ENCODE measurements around the gene RAB11B. TPM values are rescaled to one million over a fixed set of nuclear protein-coding genes. Genes with fewer than 3 reads are reported as not detected.

The RAB11B gene
- total and polyA plus RNA-seq, 10 of the 15 experiments (the other 5 are each of a cell fraction or from before 2014, with no cell fraction given): 0.92 to 82.5 (median 17.9) TPM

DNA sequence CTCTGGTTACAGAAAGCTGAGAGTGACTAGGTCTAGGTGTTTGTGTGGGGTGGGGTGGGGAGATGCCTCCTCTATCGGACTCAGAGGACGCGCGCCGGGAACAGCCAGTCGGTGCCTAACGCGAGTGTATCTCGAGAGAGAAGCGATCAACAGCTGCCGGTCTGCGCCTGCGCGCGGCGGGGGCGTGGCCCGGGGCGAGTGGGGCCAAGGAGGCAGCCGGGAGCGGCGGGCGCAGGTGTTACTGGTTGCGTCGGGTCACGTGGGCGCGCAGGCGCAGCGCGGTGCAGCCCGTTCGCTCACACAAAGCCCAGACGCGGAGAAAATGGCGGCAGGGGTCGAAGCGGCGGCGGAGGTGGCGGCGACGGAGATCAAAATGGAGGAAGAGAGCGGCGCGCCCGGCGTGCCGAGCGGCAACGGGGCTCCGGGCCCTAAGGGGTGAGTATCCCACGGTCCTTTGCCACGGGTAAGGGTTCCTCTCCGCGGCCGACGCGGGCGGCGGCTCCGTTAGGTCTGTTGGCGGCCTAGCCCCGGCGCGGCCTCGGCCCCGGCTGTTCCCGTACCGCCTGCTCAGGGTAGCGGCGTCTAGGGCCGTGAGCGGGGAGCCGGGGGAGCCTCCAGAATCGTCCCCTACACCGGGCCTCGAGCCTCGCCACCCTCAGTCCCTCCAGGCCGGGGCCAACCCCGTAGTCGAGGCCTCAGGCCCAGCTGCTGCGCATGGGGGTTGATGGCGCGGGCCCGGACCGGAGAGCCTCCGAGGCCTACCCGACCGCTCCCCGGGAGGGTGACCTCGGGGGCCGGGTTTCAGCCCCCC lies 54.7 kb downstream of the RAB11B start, which contains the start of gene HNRNPM (continued):
- TF ChIP-seq ZNF217 (IDR thresholded peaks at IDR 0.05): no peak
- TF ChIP-seq BHLHE40 (IDR thresholded peaks at IDR 0.05; ENCODE audit: borderline replicate concordance in 1 of 2, low read depth in 2 of 2, low read length in 1 of 2): peak; percentile 50 to 87; a peak in 3 of 4 replicates
- TF ChIP-seq NFYA (IDR thresholded peaks at IDR 0.05; ENCODE audit: borderline replicate concordance, low read depth, low read length): no peak
- no peak for TF ChIP-seq CEBPB (IDR thresholded peaks at IDR 0.05; ENCODE audit: borderline replicate concordance in 1 of 2, low read depth in 2 of 2, low read length in 2 of 2)
- no peak for TF ChIP-seq ETV6 (conservative IDR thresholded peaks at IDR 0.05 in 1 of 2, IDR thresholded peaks at IDR 0.05 in 1 of 2; ENCODE audit: borderline replicate concordance in 1 of 2, low read depth in 1 of 2)
- no peak for TF ChIP-seq KAT2A (conservative IDR thresholded peaks at IDR 0.05; ENCODE audit: control insufficient read depth, low read depth, low read length)
- TF ChIP-seq, protein P1, sequence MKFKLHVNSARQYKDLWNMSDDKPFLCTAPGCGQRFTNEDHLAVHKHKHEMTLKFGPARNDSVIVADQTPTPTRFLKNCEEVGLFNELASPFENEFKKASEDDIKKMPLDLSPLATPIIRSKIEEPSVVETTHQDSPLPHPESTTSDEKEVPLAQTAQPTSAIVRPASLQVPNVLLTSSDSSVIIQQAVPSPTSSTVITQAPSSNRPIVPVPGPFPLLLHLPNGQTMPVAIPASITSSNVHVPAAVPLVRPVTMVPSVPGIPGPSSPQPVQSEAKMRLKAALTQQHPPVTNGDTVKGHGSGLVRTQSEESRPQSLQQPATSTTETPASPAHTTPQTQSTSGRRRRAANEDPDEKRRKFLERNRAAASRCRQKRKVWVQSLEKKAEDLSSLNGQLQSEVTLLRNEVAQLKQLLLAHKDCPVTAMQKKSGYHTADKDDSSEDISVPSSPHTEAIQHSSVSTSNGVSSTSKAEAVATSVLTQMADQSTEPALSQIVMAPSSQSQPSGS (IDR thresholded peaks at IDR 0.05; ENCODE audit: low read length): no peak
- TF ChIP-seq, protein P2, sequence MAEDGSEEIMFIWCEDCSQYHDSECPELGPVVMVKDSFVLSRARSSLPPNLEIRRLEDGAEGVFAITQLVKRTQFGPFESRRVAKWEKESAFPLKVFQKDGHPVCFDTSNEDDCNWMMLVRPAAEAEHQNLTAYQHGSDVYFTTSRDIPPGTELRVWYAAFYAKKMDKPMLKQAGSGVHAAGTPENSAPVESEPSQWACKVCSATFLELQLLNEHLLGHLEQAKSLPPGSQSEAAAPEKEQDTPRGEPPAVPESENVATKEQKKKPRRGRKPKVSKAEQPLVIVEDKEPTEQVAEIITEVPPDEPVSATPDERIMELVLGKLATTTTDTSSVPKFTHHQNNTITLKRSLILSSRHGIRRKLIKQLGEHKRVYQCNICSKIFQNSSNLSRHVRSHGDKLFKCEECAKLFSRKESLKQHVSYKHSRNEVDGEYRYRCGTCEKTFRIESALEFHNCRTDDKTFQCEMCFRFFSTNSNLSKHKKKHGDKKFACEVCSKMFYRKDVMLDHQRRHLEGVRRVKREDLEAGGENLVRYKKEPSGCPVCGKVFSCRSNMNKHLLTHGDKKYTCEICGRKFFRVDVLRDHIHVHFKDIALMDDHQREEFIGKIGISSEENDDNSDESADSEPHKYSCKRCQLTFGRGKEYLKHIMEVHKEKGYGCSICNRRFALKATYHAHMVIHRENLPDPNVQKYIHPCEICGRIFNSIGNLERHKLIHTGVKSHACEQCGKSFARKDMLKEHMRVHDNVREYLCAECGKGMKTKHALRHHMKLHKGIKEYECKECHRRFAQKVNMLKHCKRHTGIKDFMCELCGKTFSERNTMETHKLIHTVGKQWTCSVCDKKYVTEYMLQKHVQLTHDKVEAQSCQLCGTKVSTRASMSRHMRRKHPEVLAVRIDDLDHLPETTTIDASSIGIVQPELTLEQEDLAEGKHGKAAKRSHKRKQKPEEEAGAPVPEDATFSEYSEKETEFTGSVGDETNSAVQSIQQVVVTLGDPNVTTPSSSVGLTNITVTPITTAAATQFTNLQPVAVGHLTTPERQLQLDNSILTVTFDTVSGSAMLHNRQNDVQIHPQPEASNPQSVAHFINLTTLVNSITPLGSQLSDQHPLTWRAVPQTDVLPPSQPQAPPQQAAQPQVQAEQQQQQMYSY (CRISPR knock-in tag; IDR thresholded peaks at IDR 0.05): no peak
- no peak for TF ChIP-seq MTA2 (IDR thresholded peaks at IDR 0.05; ENCODE audit: low read depth)
- TF ChIP-seq PAX5 (IDR thresholded peaks at IDR 0.05; ENCODE audit: borderline replicate concordance, low read depth, low read length): peak; percentile 39; the same call in 1 of the 2 replicates
- TF ChIP-seq HDAC6 (IDR thresholded peaks at IDR 0.05; ENCODE audit: unreplicated experiment): no peak
- TF ChIP-seq YY1 (IDR thresholded peaks at IDR 0.05; ENCODE audit: low read depth, low read length): peak; percentile 98
- no peak for TF ChIP-seq RCOR1 (conservative IDR thresholded peaks at IDR 0.05; ENCODE audit: low read depth, low read length)
